HT1080 (cell line): ENCODE measurements around the gene PWP2. TPM values are rescaled to one million over a fixed set of nuclear protein-coding genes. Genes with fewer than 3 reads are reported as not detected.
"Not testable (repeated sequence)": the region's sequence is repeated elsewhere in the genome, so short reads cannot be mapped to it uniquely, and the experiment has no call there.

Source experiments
- DNase-seq: peaks from one replicate; pipeline ENCODE4 v3.0.0-alpha.2; 2015; ENCODE audit warnings: low read depth
- total RNA-seq: library from RNA; depleted of rRNA; stranded (reverse); fragments of >200 nt; shearing (Covaris generic); gene quantifications from 2 replicates; pipeline ENCODE4 v1.2.3, GENCODE V29; 2014; rRNA removed

The PWP2 gene
- total RNA-seq, 1 experiment from 2014 or later: 7.7 TPM

DNA sequence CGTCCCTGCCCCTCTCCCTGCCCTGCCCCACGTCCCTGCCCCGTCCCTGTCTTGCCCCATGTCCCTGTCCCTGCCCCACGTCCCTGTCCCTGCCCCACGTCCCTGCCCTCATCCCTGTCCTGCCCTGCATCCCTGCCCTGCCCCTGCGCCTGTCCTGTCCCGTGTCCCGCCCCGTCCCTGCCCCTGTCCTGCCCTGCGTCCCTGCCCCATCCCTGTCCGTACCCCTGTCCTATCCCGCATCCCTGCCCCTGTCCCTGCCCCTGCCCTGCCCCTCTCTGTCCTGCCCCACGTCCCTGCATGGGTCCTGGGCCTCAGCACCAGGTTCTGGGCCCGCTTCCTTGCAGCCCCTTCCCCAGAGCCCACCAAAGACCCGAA is 53.1 kb downstream of the PWP2 start:
- not testable (repeated sequence) for DNase-seq

DNA sequence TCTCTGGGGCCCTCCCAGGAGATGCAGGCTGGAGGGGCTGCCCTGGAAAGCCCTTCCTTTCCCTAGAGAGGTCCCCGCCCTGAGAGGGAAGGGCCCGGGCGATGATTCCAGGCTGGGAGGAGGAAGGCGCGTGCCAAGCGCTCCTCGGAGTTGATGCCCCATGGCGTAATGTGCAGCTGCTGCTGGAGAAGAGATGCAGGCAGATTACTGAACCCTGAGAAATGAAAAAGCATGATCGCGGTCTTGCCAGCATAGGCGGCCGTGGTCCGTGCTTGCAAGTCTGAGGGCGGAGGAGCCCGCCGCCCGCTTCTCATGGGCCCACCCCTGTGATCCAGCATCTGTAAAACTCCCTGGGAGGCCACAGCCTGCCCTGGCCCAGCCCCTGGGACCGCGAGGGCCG is 53.6 kb downstream of the PWP2 start:
- DNase-seq: not testable (repeated sequence)

DNA sequence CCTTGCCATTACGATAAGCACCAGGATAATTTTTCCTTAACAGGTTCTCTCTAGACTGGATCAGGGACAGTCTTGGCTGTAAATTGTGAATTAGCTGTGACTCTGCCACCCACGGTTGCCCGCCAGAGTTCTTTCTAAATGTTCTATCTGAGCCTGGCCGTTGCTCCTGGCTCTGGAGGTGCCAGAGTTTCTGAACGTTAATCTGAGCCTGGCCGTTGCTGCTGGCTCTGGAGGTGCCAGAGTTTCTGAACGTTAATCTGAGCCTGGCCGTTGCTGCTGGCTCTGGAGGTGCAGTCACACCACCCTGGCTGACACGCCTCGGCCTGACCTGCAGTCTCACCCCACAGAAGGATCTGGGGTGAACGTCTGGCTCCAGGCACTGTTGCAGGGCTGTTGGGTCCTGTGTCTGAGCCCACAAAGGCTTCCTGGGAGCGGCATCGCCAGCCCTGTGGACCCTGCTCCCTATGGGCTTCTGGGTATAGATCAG is 56.0 kb downstream of the PWP2 start:
- DNase-seq: not testable (repeated sequence)

DNA sequence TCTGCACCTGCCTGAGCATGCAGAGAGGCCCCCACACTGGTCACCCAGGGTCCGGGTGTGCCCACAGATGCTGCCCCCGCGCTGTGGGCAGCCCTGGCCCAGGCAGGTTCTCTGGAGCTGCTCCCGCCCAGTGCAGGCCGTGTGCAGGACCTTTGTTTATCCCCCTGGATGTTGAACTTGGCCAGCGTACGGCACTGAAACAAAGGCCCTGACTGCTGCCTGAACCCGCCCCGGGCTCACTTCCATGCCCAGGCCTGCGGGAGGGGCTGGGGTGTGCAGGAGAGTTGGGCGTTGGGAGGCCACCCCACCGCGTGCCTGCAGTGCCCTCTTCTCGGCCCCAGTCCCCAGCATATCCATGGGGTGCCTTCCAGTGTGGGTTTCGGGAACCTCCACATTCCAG is 58.7 kb downstream of the PWP2 start:
- not testable (repeated sequence) for DNase-seq

DNA sequence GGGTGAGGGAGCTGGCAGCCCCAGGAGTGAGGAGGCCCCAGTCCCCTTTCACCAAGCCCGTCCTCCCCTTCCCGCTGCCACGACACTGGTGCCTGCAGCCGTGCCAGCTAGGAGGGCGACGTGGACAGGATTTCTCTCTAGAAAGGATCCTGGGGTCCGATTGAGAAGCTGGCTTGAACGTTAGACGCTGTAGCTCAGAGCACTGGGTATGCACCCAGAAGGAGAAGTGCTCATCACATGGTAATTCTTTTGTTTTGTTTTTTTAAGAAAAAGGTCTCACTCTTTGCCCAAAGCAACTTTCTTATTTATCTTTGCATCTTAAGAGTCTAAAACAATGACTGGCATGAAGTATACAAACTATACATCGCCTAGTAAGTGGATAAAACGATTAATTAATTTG is 60.3 kb downstream of the PWP2 start:
- not testable (repeated sequence) for DNase-seq

DNA sequence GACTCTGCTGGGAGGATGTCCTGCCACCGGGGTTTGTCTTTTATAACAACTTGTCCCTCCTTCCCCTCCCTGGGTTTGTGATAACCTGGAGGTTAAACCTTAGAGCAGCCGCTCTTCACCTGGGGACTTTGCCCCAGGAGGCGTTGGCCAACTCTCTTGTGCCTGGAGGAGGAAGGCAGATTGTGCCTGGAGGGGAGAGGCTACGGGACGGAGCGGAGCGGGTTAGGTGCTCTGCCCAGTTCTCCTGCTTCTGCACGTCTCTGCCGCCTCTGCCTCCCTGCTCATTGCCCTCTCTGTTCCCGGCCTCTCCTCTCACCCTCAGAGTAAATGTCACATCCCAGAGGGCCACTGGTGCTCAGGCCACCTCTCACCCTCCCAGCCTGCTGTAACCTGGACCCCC is 63.1 kb downstream of the PWP2 start:
- DNase-seq: not testable (repeated sequence)

DNA sequence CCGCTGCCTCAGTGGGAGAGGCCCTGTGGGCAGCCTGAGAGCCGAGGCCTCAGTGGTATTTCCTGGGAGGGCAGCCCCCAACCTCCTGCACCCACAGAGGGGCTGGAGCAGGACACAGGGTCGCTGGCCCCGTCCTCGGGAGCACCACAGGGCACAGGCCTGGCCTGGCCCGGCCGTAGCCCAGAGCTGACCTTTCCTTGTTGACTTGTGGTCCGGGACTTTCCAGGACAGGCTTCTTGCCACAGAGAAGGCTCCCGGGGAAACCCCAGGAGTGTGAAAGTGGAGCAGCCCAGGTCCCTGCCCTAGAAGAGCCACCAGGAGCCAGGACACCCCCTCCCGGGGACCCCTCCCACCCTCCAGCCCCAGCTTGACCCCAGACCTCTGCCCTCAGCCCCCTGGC is 63.7 kb downstream of the PWP2 start:
- DNase-seq: not testable (repeated sequence)

DNA sequence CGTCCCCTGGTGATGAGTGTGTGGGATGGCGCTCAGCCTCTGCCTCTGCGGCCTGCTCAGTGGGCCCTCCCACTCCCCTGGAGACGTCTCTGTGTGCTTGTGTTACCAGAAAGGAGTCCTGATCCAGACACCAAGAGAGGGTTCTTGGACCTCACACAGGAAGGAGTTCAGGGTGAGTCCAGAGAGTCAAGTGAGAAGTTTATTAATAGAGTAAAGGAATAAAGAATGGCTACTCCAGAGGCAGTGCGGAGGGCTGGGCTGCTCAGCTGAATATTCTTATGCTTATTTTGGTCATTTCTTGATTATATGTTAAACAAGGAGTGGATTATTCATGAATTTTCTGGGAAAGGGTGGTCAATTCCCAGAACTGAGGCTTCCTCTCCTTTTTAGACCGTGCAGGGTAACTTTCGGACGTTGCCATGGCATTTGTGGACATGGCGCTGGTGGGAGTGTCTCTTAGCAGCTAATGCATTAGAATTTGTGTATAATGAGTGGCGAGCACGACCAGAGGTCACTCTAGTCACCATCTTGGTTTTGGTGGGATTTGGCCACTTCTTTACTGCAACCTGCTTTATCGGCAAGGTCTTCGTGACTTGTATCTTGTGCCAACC is 64.9 kb downstream of the PWP2 start:
- not testable (repeated sequence) for DNase-seq

DNA sequence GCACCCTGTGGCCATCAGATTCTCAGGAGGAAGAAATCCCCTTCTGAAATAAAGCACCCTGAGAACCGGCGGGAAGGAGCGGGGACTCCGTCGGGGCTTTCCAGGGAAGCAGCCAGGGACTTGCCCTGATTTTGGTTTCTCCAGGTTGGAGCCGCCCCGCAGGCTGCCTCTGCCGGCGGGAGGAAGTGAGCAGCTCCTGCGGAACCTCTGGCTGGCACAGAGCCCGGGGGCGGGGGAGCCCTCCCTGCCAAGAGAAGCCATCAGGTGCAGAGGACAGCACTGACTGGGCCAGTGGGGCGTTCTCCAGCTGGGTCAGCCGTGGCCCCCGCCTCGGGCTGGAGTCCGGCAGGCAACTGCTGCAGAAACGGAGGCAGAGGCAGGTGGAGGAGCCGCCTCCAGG is 65.5 kb downstream of the PWP2 start:
- DNase-seq: not testable (repeated sequence)

DNA sequence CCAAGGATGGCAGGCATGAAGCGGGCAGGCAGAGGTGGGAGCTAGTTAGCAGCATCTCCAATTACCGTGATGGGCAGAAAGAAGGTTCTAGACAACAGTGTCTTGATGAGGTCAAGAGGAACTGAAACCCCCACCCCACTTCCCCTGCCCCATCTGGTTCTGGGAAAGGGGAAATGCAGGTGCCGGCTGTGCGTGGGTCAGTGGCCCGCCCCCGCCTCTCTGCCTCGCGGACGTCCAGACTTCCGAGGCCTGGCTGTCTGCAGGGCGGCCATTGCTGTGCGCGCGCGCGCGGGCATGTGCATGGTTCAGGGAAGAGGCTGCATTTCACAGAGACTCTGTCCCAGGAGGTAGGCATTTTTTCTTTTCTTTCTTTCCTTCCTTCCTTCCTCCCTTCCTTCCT is 68.0 kb downstream of the PWP2 start:
- DNase-seq: not testable (repeated sequence)

DNA sequence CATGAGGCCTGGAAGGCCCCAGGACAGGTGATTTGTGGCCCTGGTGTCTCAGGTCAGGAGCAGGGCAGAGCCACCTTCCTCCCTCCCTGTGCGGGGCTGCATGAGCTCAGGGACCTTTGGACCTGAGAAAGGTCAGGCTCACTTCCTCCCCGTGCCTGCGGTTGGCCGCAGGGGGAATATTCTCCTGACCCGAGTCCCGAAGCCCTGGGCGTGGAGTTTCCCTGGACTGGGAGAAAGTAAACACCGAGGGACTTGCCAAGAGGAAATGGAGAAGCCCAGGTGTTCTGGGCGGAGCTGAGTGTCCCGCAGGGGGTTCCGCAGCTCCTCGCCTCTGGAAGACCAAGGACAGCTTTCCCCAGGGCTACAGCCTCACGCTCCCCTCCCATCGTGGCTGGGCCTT is 68.9 kb downstream of the PWP2 start:
- not testable (repeated sequence) for DNase-seq

Other genes starting within 250 kb of the PWP2 start
- 52.9 and 60.2 TPM in 2 replicates for gene AGPAT3, start 242.2 kb upstream of the PWP2 start, total RNA-seq
- gene TRAPPC10, start 95.1 kb upstream of the PWP2 start, total RNA-seq: 37.6 and 40.9 TPM in 2 replicates
- gene GATD3, start 26.3 kb downstream of the PWP2 start, total RNA-seq: 5.0 and 9.2 TPM in 2 replicates
- gene ICOSLG, start 133.5 kb downstream of the PWP2 start, total RNA-seq: 0.03 and 0.37 TPM in 2 replicates
- 0.57 TPM in 1 of 2 replicates, not detected in the other for gene DNMT3L, start 154.5 kb downstream of the PWP2 start, total RNA-seq
- not detected in 2 replicates for gene AIRE, start 178.5 kb downstream of the PWP2 start, total RNA-seq
- 60.1 and 70.6 TPM in 2 replicates for gene PFKL, start 192.7 kb downstream of the PWP2 start, total RNA-seq
- 4.2 and 4.5 TPM in 2 replicates for gene CFAP410, start 232.0 kb downstream of the PWP2 start, total RNA-seq
- gene TRPM2, start 246.2 kb downstream of the PWP2 start, total RNA-seq: 0.40 and 1.4 TPM in 2 replicates